Heart left ventricle (tissue), 16 donors: ENCODE data around the gene FMO5. TPM values are rescaled to one million over a fixed set of nuclear protein-coding genes. Genes with fewer than 3 reads are reported as not detected.
"Not testable (repeated sequence)": the region's sequence is repeated elsewhere in the genome, so short reads cannot be mapped to it uniquely, and the experiment has no call there.

Source experiments
- ATAC-seq, 4 donors: fragments of 200-7000 bp; cut with Tn5 transposase; one replicate each; pipeline ENCODE4 v1.9.1; 2020 to 2022; ENCODE audit warnings: moderate library complexity in 4 of 4, mild to moderate bottlenecking in 3 of 4, moderate number of reproducible peaks in 1 of 4
- DNase-seq, 5 donors: peaks; one replicate each; pipeline ENCODE4 v3.0.0-alpha.2; 2020
- H3K27ac ChIP-seq, 12 donors: fragments of 200-600 bp; sonication (generic) in 4 of 12; one replicate each; pipeline versions ENCODE4 v1.5.0 to v1.8.0; 2016 to 2022; ENCODE audit warnings: mild to moderate bottlenecking in 2 of 12
- H3K27me3 ChIP-seq, 9 donors: fragments of 200-600 bp; sonication (generic) in 2 of 9; one replicate each; pipeline versions ENCODE4 v1.5.1 to v1.8.0; 2016 to 2022; ENCODE audit warnings: mild to moderate bottlenecking in 3 of 9
- H3K36me3 ChIP-seq, 9 donors: fragments of 200-600 bp; sonication (generic) in 2 of 9; one replicate each; pipeline versions ENCODE4 v1.5.0 to v1.8.0; 2018 to 2022; ENCODE audit warnings: mild to moderate bottlenecking in 2 of 9
- H3K4me1 ChIP-seq, 12 donors: fragments of 200-600 bp; sonication (generic) in 4 of 12; one replicate each; pipeline versions ENCODE4 v1.5.0 to v1.8.0; 2016 to 2022; ENCODE audit warnings: mild to moderate bottlenecking in 3 of 12
- H3K4me3 ChIP-seq, 12 donors: fragments of 200-600 bp; sonication (generic) in 4 of 12; one replicate each; pipeline versions ENCODE4 v1.5.0 to v1.8.0; 2017 to 2022; ENCODE audit warnings: mild to moderate bottlenecking in 9 of 12, moderate library complexity in 4 of 12
- H3K9me3 ChIP-seq, 12 donors: fragments of 200-600 bp; sonication (generic) in 4 of 12; one replicate each; pipeline versions ENCODE4 v1.5.0 to v1.8.0; 2016 to 2022; ENCODE audit warnings: mild to moderate bottlenecking in 1 of 12
- POLR2A ChIP-seq, 2 donors: fragments of 450-650 bp; IDR thresholded peaks; one replicate each; pipeline ENCODE4 v1.6.1; 2017; ENCODE audit warnings: antibody characterized with exemption in 2 of 2, mild to moderate bottlenecking in 2 of 2, moderate library complexity in 2 of 2
- WGBS, 4 donors: extraction: QIAGEN DNeasy Blood & Tissue Kit in 2 of 4; methylation state at CpG; one replicate each; pipeline versions ENCODE4 v1.1.5 to v1.1.7; 2013 to 2018; 5-methylcytosine and 5-hydroxymethylcytosine counted together
- intact Hi-C, 10 donors: fragments of 100-400 bp; cut with DNase I; formaldehyde crosslinking; loops; one replicate each; pipeline versions ENCODE4 v1.11.1 to v1.14.2; 2022
- polyA plus RNA-seq, 2 donors: library from polyadenylated mRNA; stranded (reverse); fragments of 200-250 nt; gene quantifications; one replicate each; pipeline ENCODE4 v1.2.3, GENCODE V29; 2013
- total RNA-seq, 9 donors: library from RNA; depleted of rRNA in 2 of 9; stranded (reverse); fragments of >200 nt in 2 of 9; fragmentation: NEBNext Ultra II Directional in 3 of 9; extraction: Animal tissue kit (Norgen Biotek cat#: 25700) in 3 of 9; gene quantifications; one replicate each; pipeline versions ENCODE4 v1.1.0 to v1.2.4, GENCODE V29; 2016 to 2023
- TF ChIP-seq, protein P1 (sequence below), 12 donors: fragments of 200-600 bp; sonication (generic) in 4 of 12; IDR thresholded peaks; one replicate each; pipeline versions ENCODE4 v1.5.0 to v1.8.0; 2018 to 2022; ENCODE audit warnings: antibody characterized with exemption in 12 of 12, mild to moderate bottlenecking in 5 of 12
- donor health status: ischemic (EF 13 %, LVEDD 7.1; RV severe dilation, severe dysfunction).
- donor health status: healthy with polysubstance abuse.
- donor health status: DM: no; HTN: yes; CAD: no.
- donor health status: DM: no; HTN: no; CAD: no.
- donor health status: ischemic (EF 25% LVEDD 6.9; RV normal size, moderate dysfunction).
- donor health status: ischemic (EF 25% LVEDD 5.7; RV mildly dilated, moderate dysfunction).
- donor health status: healthy.
- donor health status: DM: yes; HTN: yes; CAD: no.
- donor health status: ischemic (EF 35%, LVEDD 5.7; RV mildly dilated, moderate dysfunction).
- donor health status: nonischemic (EF 11% LVEDD 7.7; RV severe dilation, severe dysfunction).
- donor health status: DM: yes; HTN: yes; CAD: no.
- donor health status: PGD.
- donor health status: ischemic (EF 29% LVEDD 5.4; RV normal size, mild dysfunction).
- donor health status: nonischemic (EF 23%, LVEDD 6.1; RV moderate dilation, normal function).

Gene FMO5
- total and polyA plus RNA-seq, 11 donors, result 0.71 to 17.0 (median 1.2) TPM

DNA sequence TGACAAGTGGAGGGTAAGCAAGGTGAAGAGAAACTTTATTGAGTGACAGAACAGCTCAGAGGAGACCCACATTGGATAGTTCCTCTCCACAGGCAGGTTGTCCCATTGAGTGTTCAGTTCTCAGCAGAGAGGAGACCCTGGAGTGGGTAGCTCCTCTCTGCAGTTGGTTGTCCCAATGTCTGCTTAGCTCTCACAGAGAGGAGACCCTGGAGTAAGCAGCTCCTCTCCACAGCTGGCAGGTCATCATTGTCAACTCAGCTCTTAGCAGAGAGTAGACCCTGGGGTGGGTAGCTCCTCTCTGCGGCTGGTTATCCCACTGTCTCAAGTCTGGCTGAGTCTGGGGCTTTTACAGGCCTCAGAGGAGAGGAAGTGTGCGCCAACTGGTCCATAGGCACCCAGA lies 11.3 kb upstream of the FMO5 start:
- Histone ChIP-seq H3K27me3 (no peaks in the 10 kb centered on the region), H3K4me1 (no peaks in the 10 kb centered on the region), H3K27ac (no peak overlapping the region), H3K9me3 (no peaks in the 10 kb centered on the region), H3K4me3 (no peak overlapping the region), H3K36me3 (no peaks in the 10 kb centered on the region)
- DNase-seq (no peak), ATAC-seq (no peak)
- 50 to 100% (median 94%) methylated on average over 2 of the region's 2 CpGs for WGBS, 4 donors
- TF ChIP-seq, protein P1, sequence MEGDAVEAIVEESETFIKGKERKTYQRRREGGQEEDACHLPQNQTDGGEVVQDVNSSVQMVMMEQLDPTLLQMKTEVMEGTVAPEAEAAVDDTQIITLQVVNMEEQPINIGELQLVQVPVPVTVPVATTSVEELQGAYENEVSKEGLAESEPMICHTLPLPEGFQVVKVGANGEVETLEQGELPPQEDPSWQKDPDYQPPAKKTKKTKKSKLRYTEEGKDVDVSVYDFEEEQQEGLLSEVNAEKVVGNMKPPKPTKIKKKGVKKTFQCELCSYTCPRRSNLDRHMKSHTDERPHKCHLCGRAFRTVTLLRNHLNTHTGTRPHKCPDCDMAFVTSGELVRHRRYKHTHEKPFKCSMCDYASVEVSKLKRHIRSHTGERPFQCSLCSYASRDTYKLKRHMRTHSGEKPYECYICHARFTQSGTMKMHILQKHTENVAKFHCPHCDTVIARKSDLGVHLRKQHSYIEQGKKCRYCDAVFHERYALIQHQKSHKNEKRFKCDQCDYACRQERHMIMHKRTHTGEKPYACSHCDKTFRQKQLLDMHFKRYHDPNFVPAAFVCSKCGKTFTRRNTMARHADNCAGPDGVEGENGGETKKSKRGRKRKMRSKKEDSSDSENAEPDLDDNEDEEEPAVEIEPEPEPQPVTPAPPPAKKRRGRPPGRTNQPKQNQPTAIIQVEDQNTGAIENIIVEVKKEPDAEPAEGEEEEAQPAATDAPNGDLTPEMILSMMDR (IDR thresholded peaks at IDR 0.05), result no peak
- no peak for TF ChIP-seq POLR2A (IDR thresholded peaks at IDR 0.05)
- intact Hi-C loops, result no loop called here

GRCh38 chr1:147235822-147236221 lies 10.7 kb upstream of the FMO5 start:
- ATAC-seq (no peak), DNase-seq (no peak)
- 90 to 98% (median 93%) methylated on average over 1 of the region's 1 CpG for WGBS, 4 donors
- no peaks in the 10 kb centered on the region for H3K27me3 ChIP-seq
- H3K4me3 ChIP-seq, result no peak overlapping the region
- no peaks in the 10 kb centered on the region for H3K9me3 ChIP-seq
- no peaks in the 10 kb centered on the region for H3K4me1 ChIP-seq
- no peaks in the 10 kb centered on the region for H3K36me3 ChIP-seq
- TF ChIP-seq, protein P1 (IDR thresholded peaks at IDR 0.05), result no peak
- TF ChIP-seq POLR2A (IDR thresholded peaks at IDR 0.05), result no peak
- intact Hi-C loops, result no loop called here
- H3K27ac ChIP-seq, result no peak overlapping the region

GRCh38 chr1:147233903-147234302 lies 8.8 kb upstream of the FMO5 start:
- intact Hi-C loops, H3K9me3 ChIP-seq, H3K36me3 ChIP-seq, H3K27me3 ChIP-seq, ATAC-seq, H3K4me3 ChIP-seq, H3K27ac ChIP-seq, DNase-seq, H3K4me1 ChIP-seq: not testable (repeated sequence)
- 76 to 91% (median 80%) methylated on average over 8 of the region's 8 CpGs for WGBS, 4 donors

DNA sequence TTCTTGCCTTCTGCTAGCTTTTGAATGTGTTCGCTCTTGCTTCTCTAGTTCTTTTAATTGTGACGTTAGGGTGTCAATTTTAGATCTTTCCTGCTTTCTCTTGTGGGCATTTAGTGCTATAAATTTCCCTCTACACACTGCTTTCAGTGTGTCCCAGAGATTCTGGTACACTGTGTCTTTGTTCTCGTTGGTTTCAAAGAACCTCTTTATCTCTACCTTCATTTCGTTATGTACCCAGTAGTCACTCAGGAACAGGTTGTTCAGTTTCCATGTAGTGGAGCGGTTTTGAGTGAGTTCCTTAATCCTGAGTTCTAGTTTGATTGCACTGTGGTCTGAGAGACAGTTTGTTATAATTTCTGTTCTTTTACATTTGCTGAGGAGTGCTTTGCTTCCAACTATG lies 5.9 kb upstream of the FMO5 start:
- H3K9me3 ChIP-seq, H3K4me3 ChIP-seq, H3K27me3 ChIP-seq, H3K27ac ChIP-seq, DNase-seq, ATAC-seq, H3K4me1 ChIP-seq, H3K36me3 ChIP-seq, intact Hi-C loops: not testable (repeated sequence)
- WGBS, 4 donors, result 86 to 91% (median 88%) methylated on average over 5 of the region's 5 CpGs

DNA sequence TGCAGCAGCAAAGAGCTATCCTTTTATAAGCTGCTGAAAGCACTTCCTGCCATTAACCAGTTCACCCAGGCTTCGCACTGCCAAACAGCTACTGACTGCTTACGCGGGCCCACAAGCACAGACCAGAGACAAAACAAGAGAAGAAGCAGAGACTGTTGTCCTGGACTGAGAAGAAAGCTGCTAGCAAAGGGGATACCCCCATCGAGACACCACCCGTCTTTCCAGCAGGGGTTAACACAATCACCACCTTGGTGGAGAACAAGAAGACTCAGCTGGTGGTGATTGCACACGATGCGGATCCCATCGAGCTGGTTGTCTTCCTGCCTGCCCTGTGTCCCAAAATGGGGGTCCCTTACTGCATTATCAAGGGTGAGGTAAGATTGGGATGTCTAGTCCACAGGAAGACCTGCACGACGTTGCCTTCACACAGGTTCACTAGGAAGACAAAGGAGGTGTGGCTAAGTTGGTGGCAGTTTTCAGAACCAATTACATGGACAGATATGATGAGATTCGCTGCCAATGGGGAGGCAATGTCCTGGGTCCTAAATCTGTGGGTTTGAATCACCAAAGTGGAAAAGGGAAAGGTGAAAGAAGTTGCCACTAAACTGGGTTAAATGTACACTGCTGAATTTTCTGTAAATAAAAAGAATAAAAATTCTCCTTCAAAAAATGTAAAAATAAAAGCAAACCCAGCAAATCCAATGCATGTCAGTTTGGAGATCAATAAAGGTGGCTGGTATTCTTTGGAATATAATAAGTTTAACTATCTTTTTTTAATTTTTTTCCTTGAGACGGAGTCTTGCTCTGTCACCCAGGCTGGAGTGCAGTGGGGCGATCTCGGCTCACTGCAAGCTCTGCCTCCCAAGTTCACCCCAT lies 1.2 kb downstream of the FMO5 start:
- ATAC-seq, result no peak
- TF ChIP-seq, protein P1 (IDR thresholded peaks at IDR 0.05), result no peak
- no peak for TF ChIP-seq POLR2A (IDR thresholded peaks at IDR 0.05)
- Histone ChIP-seq H3K27ac (no peak overlapping the region), H3K4me1 (peaks cover 0 to 12% (median 4%) of the 10 kb centered on the region in 12 donors), H3K36me3 (peaks cover 0 to 3% (median 0%) of the 10 kb centered on the region in 9 donors), H3K4me3 (no peak overlapping the region), H3K9me3 (no peaks in the 10 kb centered on the region), H3K27me3 (no peaks in the 10 kb centered on the region)
- 60 to 72% (median 66%) methylated on average over 14 of the region's 14 CpGs for WGBS, 4 donors
- no peak for DNase-seq
- intact Hi-C loops, result loop anchor here in 1 of 10 donors (5.0 kb wide), 1 partner anchor 52 kb away; the partner anchor contains the start of gene PRKAB2
